ENCODE measurements around the gene FAM217B. TPM values are rescaled to one million over a fixed set of nuclear protein-coding genes. Genes with fewer than 3 reads are reported as not detected.

Gene FAM217B
- total RNA-seq, 4 donors from 2014 or later, result 5.7 to 10.7 (median 7.9) TPM

- TF ChIP-seq CTCF (IDR thresholded peaks at IDR 0.05; ENCODE audit: low read depth), result no peak
Observed at GRCh38 chr20:59933296-59933848, 6.8 kb upstream of the FAM217B start, which contains the start of gene SYCP2. SYCP2 (minus strand) TSS chr20:59933637; CDS start chr20:59922413, 11,224 bp downstream.

- no peak for TF ChIP-seq CTCF (IDR thresholded peaks at IDR 0.05; ENCODE audit: low read depth)
Observed at GRCh38 chr20:59933849-59934585, 6.2 kb upstream of the FAM217B start.

GRCh38 chr20:59935457-59936185 lies 4.6 kb upstream of the FAM217B start:
- TF ChIP-seq CTCF (IDR thresholded peaks at IDR 0.05; ENCODE audit: low read depth), result no peak

- no peak for TF ChIP-seq CTCF (IDR thresholded peaks at IDR 0.05; ENCODE audit: low read depth)
Observed at GRCh38 chr20:59936409-59936808, 3.8 kb upstream of the FAM217B start.

- no peak for TF ChIP-seq CTCF (IDR thresholded peaks at IDR 0.05; ENCODE audit: low read depth)
Observed at GRCh38 chr20:59937150-59937549, 3.0 kb upstream of the FAM217B start.

GRCh38 chr20:59938221-59938620 lies 2.0 kb upstream of the FAM217B start:
- no peak for TF ChIP-seq CTCF (IDR thresholded peaks at IDR 0.05; ENCODE audit: low read depth)

GRCh38 chr20:59938696-59939051 lies 1.5 kb upstream of the FAM217B start:
- no peak for TF ChIP-seq CTCF (IDR thresholded peaks at IDR 0.05; ENCODE audit: low read depth)
